Chondrocyte (in vitro differentiated cells): ENCODE results near the gene MSRB1. TPM values are rescaled to one million over a fixed set of nuclear protein-coding genes. Genes with fewer than 3 reads are reported as not detected.

ENCODE experiments used
- DNase-seq: peaks from one replicate; pipeline ENCODE4 v3.0.0; 2021; ENCODE audit warnings: mixed read lengths, low spot score
- H3K27ac Mint-ChIP-seq: one replicate; pipeline ENCODE4 v1.8.0; 2021; ENCODE audit warnings: mild to moderate bottlenecking, moderate library complexity, mixed read lengths; ENCODE audit not compliant: unreplicated experiment
- H3K27me3 Mint-ChIP-seq: 2 replicates; pipeline ENCODE4 v1.8.0; 2021; ENCODE audit warnings: low read depth, mixed read lengths
- H3K36me3 Mint-ChIP-seq: 2 replicates; pipeline ENCODE4 v1.8.0; 2021; ENCODE audit warnings: low read depth, mixed read lengths
- H3K4me1 Mint-ChIP-seq: 2 replicates; pipeline ENCODE4 v1.8.0; 2021; ENCODE audit warnings: low read depth, mild to moderate bottlenecking, mixed read lengths
- H3K4me3 Mint-ChIP-seq: one replicate; pipeline ENCODE4 v1.8.0; 2021; ENCODE audit warnings: mild to moderate bottlenecking, moderate library complexity, mixed read lengths; ENCODE audit not compliant: unreplicated experiment
- H3K9me3 Mint-ChIP-seq: 2 replicates; pipeline ENCODE4 v1.8.0; 2021; ENCODE audit warnings: low read depth, mixed read lengths
- CTCF ChIP-seq: fragments of 200-600 bp; sonication (generic); IDR thresholded peaks from 2 replicates; pipeline ENCODE4 v1.5.0; 2021; ENCODE audit warnings: antibody characterized with exemption, mild to moderate bottlenecking, moderate library complexity
- total RNA-seq: library from RNA; stranded (reverse); gene quantifications from 3 replicates; pipeline ENCODE4 v1.2.1, GENCODE V29; 2021

The MSRB1 gene
- total RNA-seq, 1 donor from 2014 or later, result 19.1 TPM

DNA sequence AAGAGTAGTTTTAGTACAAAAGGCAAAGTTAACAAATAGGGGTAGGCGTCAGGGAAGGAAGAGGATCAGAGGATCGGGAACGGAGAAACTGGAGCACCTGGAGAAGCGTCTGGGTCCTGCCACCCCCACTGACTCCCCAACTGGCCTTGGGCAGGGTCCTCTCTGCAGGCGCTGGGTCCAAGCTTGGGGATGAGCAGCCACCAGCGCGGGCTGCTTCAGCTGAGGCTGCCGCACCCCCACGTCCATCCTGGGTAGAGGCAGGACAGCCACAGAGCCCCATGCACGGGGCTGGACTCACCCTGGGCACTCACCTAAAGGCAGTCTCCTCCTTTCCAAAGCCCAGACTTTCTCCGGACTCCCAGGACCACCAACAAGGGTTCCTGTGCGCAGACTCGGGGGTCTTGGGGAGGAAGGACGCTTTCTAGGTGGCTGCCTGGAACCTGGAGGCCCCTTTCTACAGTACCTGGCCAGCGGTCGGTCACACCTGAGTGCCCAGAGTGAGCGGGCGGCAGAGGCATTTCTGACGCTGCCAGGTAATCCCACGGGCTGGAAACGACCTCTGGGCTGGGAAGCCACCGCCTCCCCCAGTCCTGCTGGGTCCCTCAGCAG is 25.8 kb downstream of the MSRB1 start:
- Mint-ChIP-seq H3K36me3 (no peaks in the 10 kb centered on the region), H3K4me3 (no peak overlapping the region), H3K27me3 (peaks cover 41% of the 10 kb centered on the region), H3K27ac (no peak overlapping the region), H3K4me1 (peaks cover 3% of the 10 kb centered on the region), H3K9me3 (no peaks in the 10 kb centered on the region)
- TF ChIP-seq CTCF, result no peak
- no peak for DNase-seq

DNA sequence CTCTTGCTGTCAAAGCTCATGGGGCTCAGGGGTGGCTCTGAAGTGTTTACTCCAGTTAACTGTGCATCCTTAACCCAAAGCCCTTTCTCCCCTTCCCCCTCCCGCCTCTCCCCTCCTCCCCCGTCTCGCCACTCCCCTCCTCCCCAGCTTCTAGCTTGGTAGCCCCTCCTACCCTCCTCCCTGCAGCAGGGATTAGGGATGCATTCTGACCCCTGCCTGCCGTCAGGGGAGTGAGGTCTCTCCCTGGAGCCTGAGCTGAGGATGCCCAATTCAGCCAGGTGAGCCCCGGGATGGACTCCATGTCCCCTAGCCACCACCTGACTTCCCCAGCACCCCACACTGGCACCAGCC is 26.4 kb downstream of the MSRB1 start:
- Mint-ChIP-seq H3K4me1 (peaks cover 3% of the 10 kb centered on the region), H3K27me3 (peaks cover 41% of the 10 kb centered on the region), H3K36me3 (no peaks in the 10 kb centered on the region), H3K9me3 (no peaks in the 10 kb centered on the region), H3K27ac (no peak overlapping the region), H3K4me3 (no peak overlapping the region)
- DNase-seq, result no peak
- no peak for TF ChIP-seq CTCF

DNA sequence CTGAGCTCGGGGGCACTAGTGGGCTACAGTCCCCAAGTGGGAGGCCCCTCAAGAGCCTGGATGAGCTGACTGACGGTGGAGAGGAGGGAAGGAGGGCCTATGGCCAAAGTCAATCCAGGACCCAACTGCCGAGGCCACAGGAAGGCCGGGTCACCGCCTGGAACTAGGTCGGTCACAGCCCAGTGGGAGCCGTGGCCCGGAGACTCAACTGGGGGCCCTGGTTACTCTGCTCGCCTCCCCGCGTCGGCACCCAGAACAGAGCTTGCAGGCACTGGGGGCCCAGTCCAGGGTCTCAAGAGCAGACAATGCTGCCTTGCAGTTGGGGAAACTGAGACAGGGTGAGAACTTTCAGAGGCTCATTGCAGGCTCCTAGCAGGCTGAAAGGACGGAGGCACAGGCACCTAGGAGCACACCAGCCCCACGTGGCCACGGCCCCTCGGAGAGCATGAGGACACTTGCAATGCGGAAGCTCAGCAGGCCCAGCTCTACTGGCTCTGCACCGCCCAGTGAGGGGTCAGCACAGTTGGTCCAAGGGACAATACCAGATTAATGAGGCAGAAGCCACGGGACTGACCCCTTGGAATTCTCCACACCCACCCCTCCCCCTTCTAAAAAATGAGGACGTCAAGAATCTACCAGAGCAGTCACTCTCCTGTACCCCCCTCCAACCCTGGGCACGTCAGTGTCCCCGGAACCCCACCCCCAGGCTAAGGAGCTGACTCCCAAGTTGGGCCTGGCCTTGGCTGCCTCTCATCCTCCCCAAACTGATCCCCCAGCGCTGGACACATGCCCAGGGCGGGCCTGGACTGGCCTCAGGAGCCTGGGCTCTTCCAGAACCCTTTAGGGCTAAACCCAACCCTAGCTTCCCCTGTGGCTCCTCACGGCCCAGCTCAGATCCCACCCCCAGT is 27.0 kb downstream of the MSRB1 start:
- no peak for DNase-seq
- Mint-ChIP-seq H3K36me3 (no peaks in the 10 kb centered on the region), H3K27ac (no peak overlapping the region), H3K4me3 (no peak overlapping the region), H3K4me1 (peaks cover 3% of the 10 kb centered on the region), H3K27me3 (peaks cover 34% of the 10 kb centered on the region), H3K9me3 (no peaks in the 10 kb centered on the region)
- no peak for TF ChIP-seq CTCF

GRCh38 chr16:1914988-1915387 is 28.0 kb downstream of the MSRB1 start:
- no peak overlapping the region for H3K27ac Mint-ChIP-seq
- H3K4me3 Mint-ChIP-seq, result no peak overlapping the region
- H3K27me3 Mint-ChIP-seq, result peaks cover 24% of the 10 kb centered on the region
- H3K4me1 Mint-ChIP-seq, result no peaks in the 10 kb centered on the region
- DNase-seq, result no peak
- H3K36me3 Mint-ChIP-seq, result no peaks in the 10 kb centered on the region
- no peaks in the 10 kb centered on the region for H3K9me3 Mint-ChIP-seq
- no peak for TF ChIP-seq CTCF

GRCh38 chr16:1914084-1914608 is 28.9 kb downstream of the MSRB1 start:
- Mint-ChIP-seq H3K4me1 (no peaks in the 10 kb centered on the region), H3K27ac (no peak overlapping the region), H3K36me3 (no peaks in the 10 kb centered on the region), H3K27me3 (peaks cover 22% of the 10 kb centered on the region), H3K4me3 (no peak overlapping the region), H3K9me3 (no peaks in the 10 kb centered on the region)
- TF ChIP-seq CTCF, result no peak
- no peak for DNase-seq
